HEK293 (cell line): ENCODE measurements around the gene COMMD3.

Experiments used
- BCL11B ChIP-seq: fragments of 450-650 bp; formaldehyde crosslinking; IDR thresholded peaks from 2 replicates; pipeline ENCODE4 v1.5.1; 2016; ENCODE audit warnings: low read depth, missing biosample characterization, missing genetic modification characterization
- GLIS1 ChIP-seq: fragments of 450-650 bp; formaldehyde crosslinking; IDR thresholded peaks from 2 replicates; pipeline ENCODE4 v1.5.1; 2016; ENCODE audit warnings: missing biosample characterization, missing genetic modification characterization
- HIC1 ChIP-seq: fragments of 450-650 bp; formaldehyde crosslinking; IDR thresholded peaks from 2 replicates; pipeline ENCODE4 v1.5.1; 2016; ENCODE audit warnings: missing biosample characterization, missing genetic modification characterization
- HOXC10 ChIP-seq: sonication (generic); formaldehyde crosslinking; IDR thresholded peaks from 2 replicates; pipeline ENCODE4 v1.8.1; 2023; ENCODE audit warnings: mild to moderate bottlenecking, missing genetic modification reagents
- MEIS1 ChIP-seq: sonication (generic); formaldehyde crosslinking; IDR thresholded peaks from 2 replicates; pipeline ENCODE4 v1.8.1; 2022; ENCODE audit warnings: missing genetic modification reagents, mild to moderate bottlenecking, borderline replicate concordance
- OVOL3 ChIP-seq: fragments of 450-650 bp; formaldehyde crosslinking; IDR thresholded peaks from 2 replicates; pipeline ENCODE4 v1.5.1; 2016; ENCODE audit warnings: missing biosample characterization, missing genetic modification characterization
- PRDM10 ChIP-seq: fragments of 450-650 bp; formaldehyde crosslinking; IDR thresholded peaks from 2 replicates; pipeline ENCODE4 v1.5.1; 2016; ENCODE audit warnings: missing biosample characterization, missing genetic modification characterization
- TRIM28 ChIP-seq: IDR thresholded peaks from 2 replicates; pipeline ENCODE4 v1.6.1; 2011; ENCODE audit warnings: low read length, control low read depth, borderline replicate concordance
- ZIC2 ChIP-seq: fragments of 450-650 bp; formaldehyde crosslinking; IDR thresholded peaks from 2 replicates; pipeline ENCODE4 v1.5.1; 2016; ENCODE audit warnings: missing biosample characterization, missing genetic modification characterization
- ZNF18 ChIP-seq: fragments of 450-650 bp; formaldehyde crosslinking; IDR thresholded peaks from 2 replicates; pipeline ENCODE4 v1.5.1; 2016; ENCODE audit warnings: missing biosample characterization, missing genetic modification characterization
- ZNF23 ChIP-seq: fragments of 450-650 bp; formaldehyde crosslinking; IDR thresholded peaks from 2 replicates; pipeline ENCODE4 v1.5.1; 2016; ENCODE audit warnings: missing biosample characterization, missing genetic modification characterization, borderline replicate concordance
- ZNF26 ChIP-seq: fragments of 450-650 bp; formaldehyde crosslinking; IDR thresholded peaks from 2 replicates; pipeline ENCODE4 v1.5.1; 2016; ENCODE audit warnings: missing biosample characterization, missing genetic modification characterization
- ZNF311 ChIP-seq: fragments of 450-650 bp; formaldehyde crosslinking; IDR thresholded peaks from 2 replicates; pipeline ENCODE4 v1.5.1; 2017; ENCODE audit warnings: missing biosample characterization, missing genetic modification characterization, borderline replicate concordance
- ZNF398 ChIP-seq: fragments of 450-650 bp; formaldehyde crosslinking; IDR thresholded peaks from 2 replicates; pipeline ENCODE4 v1.5.1; 2017; ENCODE audit warnings: missing biosample characterization, missing genetic modification characterization
- ZNF404 ChIP-seq: fragments of 450-650 bp; formaldehyde crosslinking; IDR thresholded peaks from 2 replicates; pipeline ENCODE4 v1.5.1; 2017; ENCODE audit warnings: missing biosample characterization, missing genetic modification characterization
- ZNF423 ChIP-seq: fragments of 450-650 bp; formaldehyde crosslinking; IDR thresholded peaks from 2 replicates; pipeline ENCODE4 v1.5.1; 2016; ENCODE audit warnings: missing biosample characterization, missing genetic modification characterization
- ZNF449 ChIP-seq: fragments of 450-650 bp; formaldehyde crosslinking; IDR thresholded peaks from 2 replicates; pipeline ENCODE4 v1.5.1; 2017; ENCODE audit warnings: missing biosample characterization, mild to moderate bottlenecking, missing genetic modification characterization, moderate library complexity
- ZNF660 ChIP-seq: fragments of 450-650 bp; IDR thresholded peaks from 2 replicates; pipeline ENCODE4 v1.5.1; 2018; ENCODE audit warnings: missing biosample characterization, mild to moderate bottlenecking, missing genetic modification characterization
- ZNF670 ChIP-seq: fragments of 450-650 bp; formaldehyde crosslinking; IDR thresholded peaks from 2 replicates; pipeline ENCODE4 v1.5.1; 2016; ENCODE audit warnings: missing biosample characterization, missing genetic modification characterization, low read depth
- ZNF768 ChIP-seq: fragments of 450-650 bp; formaldehyde crosslinking; IDR thresholded peaks from 2 replicates; pipeline ENCODE4 v1.5.1; 2018; ENCODE audit warnings: missing biosample characterization, mild to moderate bottlenecking, missing genetic modification characterization
- ZSCAN16 ChIP-seq: fragments of 450-650 bp; formaldehyde crosslinking; IDR thresholded peaks from 2 replicates; pipeline ENCODE4 v1.5.1; 2016; ENCODE audit warnings: missing biosample characterization, missing genetic modification characterization
- TF ChIP-seq, protein P1 (sequence below): fragments of 450-650 bp; formaldehyde crosslinking; IDR thresholded peaks from 2 replicates; pipeline ENCODE4 v1.5.1; 2016; ENCODE audit warnings: missing biosample characterization, missing genetic modification characterization, low read depth

COMMD3 gene

DNA sequence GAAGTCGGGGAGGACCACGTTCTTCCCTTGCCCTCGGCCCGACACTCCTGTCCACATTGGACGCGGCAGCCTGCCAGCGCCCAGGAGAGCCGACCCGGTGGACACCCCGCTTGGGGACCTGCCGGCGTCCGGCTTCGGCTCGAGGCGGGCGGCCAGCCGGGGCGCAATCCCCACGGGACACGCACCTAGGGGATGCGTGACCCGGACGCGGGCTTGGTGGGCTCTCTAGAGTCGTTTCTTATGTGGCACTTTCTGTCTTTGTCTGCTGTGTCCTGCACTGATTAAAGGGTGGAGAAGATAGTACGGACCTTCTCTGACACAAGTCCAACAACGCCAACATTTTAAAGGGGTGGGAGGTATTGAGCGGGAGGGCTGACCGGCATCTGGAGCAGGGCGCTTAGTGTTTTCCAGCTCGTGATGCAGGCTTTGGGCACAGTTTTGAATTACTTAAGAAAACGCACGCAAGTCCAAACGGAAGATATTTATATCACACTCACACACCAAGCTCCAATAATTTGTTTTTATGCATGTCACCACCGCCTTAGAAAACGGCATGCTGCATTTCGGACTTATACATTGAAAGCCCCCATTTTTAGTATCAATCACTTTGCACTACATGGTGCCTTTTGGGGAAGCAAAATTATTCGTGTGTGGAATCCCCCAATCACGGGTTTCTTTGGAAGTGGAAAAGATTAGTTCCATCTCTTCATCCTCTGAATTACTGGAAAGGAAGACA, 25.2 kb downstream of the COMMD3 start (continued):
- no peak for TF ChIP-seq ZNF23 (tag by site-specific recombination)
- TF ChIP-seq TRIM28, result no peak
- TF ChIP-seq ZNF423 (tag by site-specific recombination), result 0 out of 2 replicates have a peak, but pooled peaks have one; percentile 68
- TF ChIP-seq OVOL3 (tag by site-specific recombination), result no peak
- no peak for TF ChIP-seq HOXC10 (CRISPR knock-in tag)
- TF ChIP-seq GLIS1 (tag by site-specific recombination), result no peak; the same call in 1 of the 2 replicates
- TF ChIP-seq ZSCAN16 (tag by site-specific recombination), result no peak
- peak; percentile 56; the same call in 1 of the 2 replicates for TF ChIP-seq ZIC2 (tag by site-specific recombination)
- TF ChIP-seq ZNF404 (tag by site-specific recombination), result no peak
- no peak for TF ChIP-seq BCL11B (tag by site-specific recombination)
- no peak for TF ChIP-seq ZNF311
- TF ChIP-seq ZNF449, result peak; percentile 31; the same call in 1 of the 2 replicates
- no peak for TF ChIP-seq ZNF670 (tag by site-specific recombination)
- no peak for TF ChIP-seq ZNF768 (tag by site-specific recombination)
- no peak for TF ChIP-seq MEIS1 (CRISPR knock-in tag)
- no peak for TF ChIP-seq ZNF26 (tag by site-specific recombination)
- no peak for TF ChIP-seq HIC1 (tag by site-specific recombination)
- TF ChIP-seq ZNF398 (tag by site-specific recombination), result no peak
- no peak for TF ChIP-seq ZNF18
- TF ChIP-seq, protein P1, sequence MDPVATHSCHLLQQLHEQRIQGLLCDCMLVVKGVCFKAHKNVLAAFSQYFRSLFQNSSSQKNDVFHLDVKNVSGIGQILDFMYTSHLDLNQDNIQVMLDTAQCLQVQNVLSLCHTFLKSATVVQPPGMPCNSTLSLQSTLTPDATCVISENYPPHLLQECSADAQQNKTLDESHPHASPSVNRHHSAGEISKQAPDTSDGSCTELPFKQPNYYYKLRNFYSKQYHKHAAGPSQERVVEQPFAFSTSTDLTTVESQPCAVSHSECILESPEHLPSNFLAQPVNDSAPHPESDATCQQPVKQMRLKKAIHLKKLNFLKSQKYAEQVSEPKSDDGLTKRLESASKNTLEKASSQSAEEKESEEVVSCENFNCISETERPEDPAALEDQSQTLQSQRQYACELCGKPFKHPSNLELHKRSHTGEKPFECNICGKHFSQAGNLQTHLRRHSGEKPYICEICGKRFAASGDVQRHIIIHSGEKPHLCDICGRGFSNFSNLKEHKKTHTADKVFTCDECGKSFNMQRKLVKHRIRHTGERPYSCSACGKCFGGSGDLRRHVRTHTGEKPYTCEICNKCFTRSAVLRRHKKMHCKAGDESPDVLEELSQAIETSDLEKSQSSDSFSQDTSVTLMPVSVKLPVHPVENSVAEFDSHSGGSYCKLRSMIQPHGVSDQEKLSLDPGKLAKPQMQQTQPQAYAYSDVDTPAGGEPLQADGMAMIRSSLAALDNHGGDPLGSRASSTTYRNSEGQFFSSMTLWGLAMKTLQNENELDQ, result no peak
- peak; percentile 62 for TF ChIP-seq PRDM10 (tag by site-specific recombination)
- TF ChIP-seq ZNF660 (tag by site-specific recombination), result no peak
